ENCODE results near the gene CNGB1.

GRCh38 chr16:57999971-58000705, 29.2 kb upstream of the CNGB1 start, which contains the start of gene ZNF319:
- TF ChIP-seq, protein P1, sequence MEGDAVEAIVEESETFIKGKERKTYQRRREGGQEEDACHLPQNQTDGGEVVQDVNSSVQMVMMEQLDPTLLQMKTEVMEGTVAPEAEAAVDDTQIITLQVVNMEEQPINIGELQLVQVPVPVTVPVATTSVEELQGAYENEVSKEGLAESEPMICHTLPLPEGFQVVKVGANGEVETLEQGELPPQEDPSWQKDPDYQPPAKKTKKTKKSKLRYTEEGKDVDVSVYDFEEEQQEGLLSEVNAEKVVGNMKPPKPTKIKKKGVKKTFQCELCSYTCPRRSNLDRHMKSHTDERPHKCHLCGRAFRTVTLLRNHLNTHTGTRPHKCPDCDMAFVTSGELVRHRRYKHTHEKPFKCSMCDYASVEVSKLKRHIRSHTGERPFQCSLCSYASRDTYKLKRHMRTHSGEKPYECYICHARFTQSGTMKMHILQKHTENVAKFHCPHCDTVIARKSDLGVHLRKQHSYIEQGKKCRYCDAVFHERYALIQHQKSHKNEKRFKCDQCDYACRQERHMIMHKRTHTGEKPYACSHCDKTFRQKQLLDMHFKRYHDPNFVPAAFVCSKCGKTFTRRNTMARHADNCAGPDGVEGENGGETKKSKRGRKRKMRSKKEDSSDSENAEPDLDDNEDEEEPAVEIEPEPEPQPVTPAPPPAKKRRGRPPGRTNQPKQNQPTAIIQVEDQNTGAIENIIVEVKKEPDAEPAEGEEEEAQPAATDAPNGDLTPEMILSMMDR (conservative IDR thresholded peaks at IDR 0.05; ENCODE audit: low read length), result no peak
- TF ChIP-seq EZH2phosphoT487 (IDR thresholded peaks at IDR 0.05; ENCODE audit: borderline replicate concordance, low read depth, low read length), result no peak

Measured in OCI-LY7 (cell line).